ENCODE measurements around the gene EGF.
"Not testable (repeated sequence)": the region's sequence is repeated elsewhere in the genome, so short reads cannot be mapped to it uniquely, and the experiment has no call there.

The EGF gene

DNA sequence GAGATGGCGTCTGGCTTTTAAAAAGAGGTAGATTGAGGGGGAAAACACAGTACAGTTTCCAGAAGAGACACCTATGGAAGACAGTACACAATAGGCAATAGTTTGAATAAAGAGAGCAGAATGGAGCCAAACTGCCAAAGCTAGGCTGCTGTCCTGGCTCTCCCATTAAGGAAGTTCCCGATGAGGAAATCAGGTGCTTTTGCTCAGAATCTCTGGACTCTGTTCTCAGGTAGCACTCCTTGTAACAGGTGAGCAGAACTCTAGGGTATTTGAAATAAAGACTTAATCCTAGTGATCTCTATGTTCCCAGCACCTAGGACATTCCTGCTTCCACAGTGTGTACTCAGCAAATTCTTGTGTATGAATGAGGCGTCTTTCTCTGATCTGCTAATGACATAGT, 1.6 kb downstream of the EGF start:
- no peak for DNase-seq (ENCODE audit: low read depth)

DNA sequence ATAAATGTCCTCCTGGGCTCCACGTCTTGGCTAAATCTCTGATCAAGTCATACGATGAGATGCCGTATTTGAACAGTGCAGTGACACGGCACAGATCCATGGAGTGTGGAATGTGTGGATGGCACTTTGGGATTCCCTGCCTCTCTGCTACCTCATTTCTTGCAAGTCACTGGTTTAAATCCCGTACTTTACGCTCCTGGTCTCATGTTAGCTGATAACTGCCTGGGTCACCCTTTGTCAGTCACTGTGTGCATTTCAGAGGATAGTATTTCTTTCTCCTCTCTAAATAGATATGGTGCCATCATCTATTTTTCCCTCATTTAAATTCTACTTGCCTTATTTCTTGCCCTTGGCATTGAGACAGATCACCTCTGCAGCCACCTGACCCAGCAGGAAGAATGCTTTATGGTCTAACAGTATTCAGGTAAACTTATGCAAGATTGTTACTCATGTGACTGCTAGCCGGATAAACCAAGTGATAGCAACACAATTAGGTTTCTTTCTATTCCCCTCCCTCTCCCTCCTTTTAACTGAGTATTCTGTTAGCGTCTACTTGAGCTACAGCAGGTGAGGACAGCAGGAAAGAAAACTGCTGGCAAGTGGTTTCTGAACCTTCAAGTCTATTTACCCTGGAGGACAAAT, 2.8 kb downstream of the EGF start:
- DNase-seq (ENCODE audit: low read depth), result no peak

DNA sequence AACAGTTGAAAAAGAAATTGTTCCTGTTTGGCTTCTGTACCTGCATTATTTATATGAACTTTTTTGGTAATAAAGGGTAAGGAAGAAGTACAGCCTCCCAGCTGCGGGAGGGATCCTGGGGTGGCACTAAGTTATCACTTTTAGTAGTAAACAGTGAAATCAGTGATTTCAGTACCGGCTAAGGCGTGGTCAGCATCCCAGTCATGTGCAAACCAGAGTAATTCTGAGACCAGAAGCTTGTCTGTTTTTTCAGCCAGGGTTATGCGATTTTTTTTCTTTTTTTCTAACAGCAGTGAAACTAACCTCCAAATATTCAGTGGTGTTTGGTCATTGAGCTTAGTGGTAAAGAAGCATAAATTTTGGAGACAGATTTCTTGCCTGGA, 3.3 kb downstream of the EGF start:
- DNase-seq (ENCODE audit: low read depth), result no peak

DNA sequence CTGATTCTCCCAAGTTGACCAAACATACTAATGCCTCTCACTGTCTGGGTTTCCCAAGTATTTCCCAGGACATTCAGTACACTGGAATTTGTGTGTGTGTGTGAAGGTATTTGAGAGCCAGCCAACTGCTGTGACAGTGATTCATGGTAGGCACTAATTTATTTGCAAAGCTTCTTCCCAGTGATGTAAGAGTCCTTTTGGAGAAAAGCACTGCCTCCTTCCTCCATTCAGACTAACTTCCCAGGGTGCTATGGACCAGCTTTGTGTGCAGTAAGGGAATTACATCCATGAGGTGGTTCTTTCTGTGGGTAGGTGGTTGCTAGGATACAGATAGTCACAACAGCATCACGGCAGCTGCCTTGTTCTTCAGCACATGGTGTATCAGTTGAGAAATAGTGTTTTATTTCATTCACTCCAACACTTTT, 8.7 kb downstream of the EGF start:
- DNase-seq (ENCODE audit: low read depth), result no peak

DNA sequence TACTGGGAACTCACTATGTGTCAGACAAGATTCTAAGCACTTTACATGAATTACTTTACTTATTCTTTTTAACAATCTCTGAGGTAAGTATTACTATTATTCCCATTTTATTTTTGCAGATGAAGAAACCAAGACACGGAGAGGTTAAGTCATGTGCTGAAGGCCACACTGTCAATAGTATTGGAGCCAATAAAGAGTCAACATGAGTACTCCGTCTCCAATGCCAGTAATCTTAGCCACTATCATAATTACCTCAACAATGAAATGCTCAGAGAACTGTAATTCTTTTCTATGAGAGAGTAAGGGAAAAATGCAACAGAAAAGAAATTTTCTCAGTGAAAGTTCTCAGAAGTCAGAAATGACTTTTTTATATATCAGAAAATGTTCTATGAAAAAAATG, 12.7 kb downstream of the EGF start:
- no peak for DNase-seq (ENCODE audit: low read depth)

DNA sequence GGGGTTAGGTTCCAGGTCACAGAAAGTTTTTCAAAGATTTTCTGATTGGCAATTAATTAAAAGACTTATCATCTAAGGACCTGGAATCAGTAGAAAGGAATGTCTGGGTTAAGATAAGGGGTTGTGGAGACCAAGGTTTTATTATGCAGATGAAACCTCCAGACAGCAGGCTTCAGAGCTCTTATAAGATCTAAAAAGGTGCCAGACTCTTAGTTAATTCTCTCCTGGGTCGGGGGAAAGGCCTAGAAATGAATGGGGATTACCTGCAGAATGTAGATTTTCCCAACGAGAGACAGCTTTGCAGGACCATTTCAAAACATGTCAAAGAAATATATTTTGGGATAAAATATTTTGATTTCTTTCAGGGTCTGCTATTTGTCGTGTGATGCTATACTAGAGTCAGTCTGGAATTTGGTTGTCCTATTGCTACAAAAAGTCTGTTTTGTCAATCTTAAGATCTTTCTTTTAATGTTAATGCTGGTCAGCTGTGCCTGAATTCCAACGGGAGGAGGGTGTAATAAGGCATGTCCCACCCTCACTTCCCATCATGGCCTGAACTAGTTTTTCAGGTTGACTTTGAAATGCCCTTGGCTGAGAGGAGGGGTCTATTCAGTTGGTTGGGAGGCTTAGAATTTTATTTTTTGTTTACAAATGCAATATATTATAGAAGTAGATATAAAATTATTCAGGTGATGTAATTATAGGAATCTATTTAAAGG, 15.8 kb downstream of the EGF start:
- no peak for DNase-seq (ENCODE audit: low read depth)

DNA sequence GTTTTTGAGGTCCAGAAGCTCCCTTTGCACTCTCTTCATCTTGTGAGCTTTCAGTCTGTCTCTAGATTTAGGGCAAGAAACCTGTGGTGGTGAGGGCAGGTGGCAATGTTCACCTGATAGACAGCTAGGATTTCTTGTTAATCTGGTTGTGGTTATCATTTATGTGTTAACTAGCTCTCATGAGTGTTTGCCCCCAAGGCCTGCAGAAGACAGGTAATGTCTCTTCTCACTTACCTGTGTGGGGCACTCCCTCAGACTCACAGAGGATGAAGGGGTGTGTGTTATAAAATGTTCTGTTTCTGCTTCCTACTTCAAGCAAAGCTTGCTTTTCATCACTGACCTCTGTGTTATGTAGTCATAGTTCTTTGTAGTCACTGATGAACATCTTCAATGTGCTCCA, 17.8 kb downstream of the EGF start:
- DNase-seq (ENCODE audit: low read depth), result no peak

DNA sequence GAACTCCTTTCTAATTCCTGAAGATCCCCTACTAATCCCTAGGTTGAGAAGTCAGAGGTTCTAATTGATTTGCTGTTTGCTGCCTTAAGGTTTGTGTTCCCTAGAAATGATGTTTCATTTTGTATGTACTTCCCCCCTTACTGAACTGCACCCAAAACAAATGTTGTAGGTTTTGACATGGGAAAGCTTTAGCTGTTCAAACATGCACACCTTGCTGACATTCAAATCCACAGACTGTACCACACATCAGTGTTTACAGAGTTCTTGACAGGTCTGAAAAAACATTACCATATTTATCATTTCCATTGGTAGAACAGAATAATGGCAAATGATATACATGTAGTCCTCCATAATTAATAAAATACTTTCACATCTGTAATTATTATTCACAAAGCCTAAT, 18.2 kb downstream of the EGF start:
- DNase-seq (ENCODE audit: low read depth), result no peak

DNA sequence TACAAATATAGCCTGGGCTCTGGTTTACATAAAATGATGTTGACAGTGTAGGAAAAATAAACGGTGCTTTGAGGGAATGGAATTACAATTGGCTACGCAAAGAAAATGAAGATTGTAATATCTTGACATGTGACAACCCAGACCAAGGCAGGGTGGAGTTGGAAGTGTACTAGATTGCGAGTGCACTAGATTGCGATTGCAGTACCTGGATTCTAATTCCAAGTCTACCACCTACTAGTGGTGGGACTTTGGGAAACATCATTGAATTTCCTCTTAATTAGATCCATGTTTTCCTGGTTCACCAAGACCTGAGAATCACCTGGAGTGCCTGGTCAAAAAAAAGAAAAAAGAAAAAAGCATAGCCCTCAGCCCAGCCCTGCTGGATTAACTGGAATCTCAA, 18.6 kb downstream of the EGF start:
- no peak for DNase-seq (ENCODE audit: low read depth)

DNA sequence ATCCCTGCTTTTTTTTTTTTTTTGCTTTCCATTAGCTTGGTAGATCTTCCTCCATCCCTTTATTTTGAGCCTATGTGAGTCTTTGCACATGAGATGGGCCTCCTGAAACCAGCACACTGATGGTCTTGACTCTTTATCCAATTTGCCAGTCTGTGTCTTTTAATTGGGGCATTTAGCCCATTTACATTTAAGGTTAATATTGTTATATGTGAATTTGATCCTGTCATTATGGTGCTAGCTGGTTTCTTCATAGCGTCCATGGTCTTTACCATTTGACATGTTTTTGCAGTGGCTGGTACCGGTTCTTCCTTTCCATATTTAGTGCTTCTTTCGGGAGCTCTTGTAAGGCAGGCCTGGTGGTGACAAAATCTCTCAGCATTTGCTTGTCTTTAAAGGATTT, 24.7 kb downstream of the EGF start:
- not testable (repeated sequence) for DNase-seq (ENCODE audit: low read depth)

DNA sequence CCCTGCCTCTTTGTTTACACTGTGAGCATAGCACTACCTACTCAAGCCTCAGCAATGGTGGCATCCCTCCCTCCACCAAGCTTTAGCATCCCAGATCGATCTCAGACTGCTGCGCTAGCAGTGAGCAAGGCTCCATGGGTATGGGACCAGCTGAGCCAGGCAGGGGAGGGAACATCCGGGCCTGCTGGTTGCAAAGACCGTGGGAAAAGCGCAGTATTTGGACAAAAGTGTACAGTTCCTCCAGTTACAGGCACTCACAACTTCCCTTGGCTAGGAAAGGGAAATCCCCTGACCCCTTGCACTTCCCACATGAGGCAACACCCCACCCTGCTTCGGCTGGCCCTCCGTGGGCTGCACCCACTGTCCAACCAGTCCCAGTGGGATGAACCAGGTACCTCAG, 26.5 kb downstream of the EGF start:
- no peak for DNase-seq (ENCODE audit: low read depth)

DNA sequence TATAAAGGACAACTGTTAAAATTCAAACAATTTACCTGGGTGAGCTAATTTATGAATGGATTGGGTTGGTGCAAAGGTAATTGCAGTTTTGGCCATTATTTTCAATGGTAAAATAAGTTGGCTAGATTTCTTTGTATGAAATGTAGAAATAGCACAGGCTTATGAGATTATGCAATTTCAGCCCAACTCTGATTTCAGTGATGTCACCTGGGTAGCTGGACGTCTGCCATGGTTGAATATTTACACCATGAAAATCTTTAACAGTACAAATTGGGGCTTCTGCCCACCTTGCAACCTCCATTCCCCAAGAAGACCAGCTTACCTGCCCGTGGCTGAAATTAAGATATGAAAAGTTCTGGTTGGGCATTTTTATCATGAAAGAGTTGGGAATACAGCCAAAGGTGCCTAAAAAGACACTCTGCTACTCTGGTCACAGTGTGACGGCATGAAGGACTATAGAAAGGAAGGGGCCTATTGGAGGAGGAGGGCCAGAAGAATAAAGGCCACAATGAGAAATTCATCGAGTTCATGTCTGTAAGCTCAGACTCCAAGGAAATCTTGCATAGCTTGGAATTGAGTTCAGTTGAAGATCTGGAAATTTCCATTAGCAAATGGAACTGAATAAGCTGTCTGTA, 29.7 kb downstream of the EGF start:
- DNase-seq (ENCODE audit: low read depth), result no peak

DNA sequence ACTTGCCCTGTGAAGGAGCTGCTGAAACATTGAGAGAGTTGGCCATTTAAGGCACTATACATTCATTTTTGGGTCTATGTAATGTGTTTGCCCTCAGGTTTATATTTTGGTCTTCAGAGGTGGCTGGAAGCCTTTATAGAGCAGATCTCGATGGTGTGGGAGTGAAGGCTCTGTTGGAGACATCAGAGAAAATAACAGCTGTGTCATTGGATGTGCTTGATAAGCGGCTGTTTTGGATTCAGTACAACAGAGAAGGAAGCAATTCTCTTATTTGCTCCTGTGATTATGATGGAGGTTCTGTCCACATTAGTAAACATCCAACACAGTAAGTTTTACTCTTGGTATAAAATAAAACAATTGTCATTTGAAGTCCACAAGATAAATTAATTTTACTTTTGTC, 31.1 kb downstream of the EGF start:
- DNase-seq (ENCODE audit: low read depth), result no peak

DNA sequence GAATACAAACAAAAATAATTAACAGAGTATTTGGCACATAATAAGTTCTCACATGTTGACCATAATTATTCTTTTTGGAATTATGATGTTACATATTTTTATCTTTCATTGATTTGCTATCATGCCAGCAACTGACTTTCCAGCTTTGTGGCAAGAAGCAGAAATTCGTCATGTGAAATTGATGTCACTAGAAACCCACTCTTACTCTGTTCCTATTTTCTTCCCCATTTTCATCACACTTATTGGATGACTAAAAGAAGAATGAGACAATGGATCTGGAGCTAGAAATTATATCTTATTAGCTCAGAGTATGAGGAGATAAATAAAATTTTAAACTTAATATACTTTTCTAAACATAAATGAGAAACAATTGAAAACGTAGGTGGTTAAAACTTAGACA, 31.9 kb downstream of the EGF start:
- no peak for DNase-seq (ENCODE audit: low read depth)

DNA sequence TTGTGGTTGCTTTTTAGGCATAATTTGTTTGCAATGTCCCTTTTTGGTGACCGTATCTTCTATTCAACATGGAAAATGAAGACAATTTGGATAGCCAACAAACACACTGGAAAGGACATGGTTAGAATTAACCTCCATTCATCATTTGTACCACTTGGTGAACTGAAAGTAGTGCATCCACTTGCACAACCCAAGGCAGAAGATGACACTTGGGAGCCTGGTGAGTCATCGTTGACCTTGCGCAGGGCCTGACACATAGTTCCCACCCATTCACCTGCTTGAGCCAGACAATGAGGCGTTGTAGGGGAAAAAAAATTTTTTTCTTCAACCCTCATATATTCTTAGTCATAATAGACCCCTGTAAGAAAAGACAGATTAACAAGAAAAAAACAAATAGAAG, 32.4 kb downstream of the EGF start:
- DNase-seq (ENCODE audit: low read depth), result peak; percentile 4

DNA sequence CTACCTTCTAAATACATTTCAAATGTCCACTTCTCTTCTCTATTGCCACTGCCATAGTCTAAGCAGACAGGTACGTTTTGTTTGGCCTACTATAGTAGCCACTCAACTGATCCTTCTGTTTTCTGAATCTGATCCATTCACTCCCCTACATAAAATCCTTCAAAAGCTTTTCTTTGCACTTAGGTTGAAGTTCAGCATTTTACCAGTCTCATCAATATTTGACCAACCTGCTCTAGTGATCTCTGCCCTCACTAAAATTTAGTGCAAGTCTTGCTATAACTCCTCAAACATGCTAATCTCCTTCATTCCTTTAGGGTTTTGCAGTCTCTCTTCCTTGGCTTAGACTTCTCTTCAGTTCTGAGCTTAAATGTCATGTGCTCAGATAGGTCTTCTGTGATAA, 33.4 kb downstream of the EGF start:
- no peak for DNase-seq (ENCODE audit: low read depth)

DNA sequence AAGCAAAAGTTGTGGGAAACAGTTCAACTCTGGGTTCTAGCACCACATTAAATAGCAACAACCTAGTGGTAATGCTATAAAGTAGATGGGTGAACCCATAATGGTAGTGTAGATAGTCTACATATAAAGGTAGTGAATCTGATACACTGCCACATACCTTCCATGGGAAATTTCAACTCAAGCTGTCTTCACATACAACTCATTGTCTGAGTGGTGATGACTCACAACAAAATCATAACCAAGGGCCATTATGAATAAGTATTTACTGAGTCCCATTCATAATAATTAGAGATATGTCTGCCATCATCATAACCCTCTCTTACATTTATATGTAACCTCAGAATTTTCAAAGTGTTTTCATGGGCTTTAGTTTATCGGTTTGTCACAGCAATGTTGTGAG, 34.8 kb downstream of the EGF start:
- no peak for DNase-seq (ENCODE audit: low read depth)

DNA sequence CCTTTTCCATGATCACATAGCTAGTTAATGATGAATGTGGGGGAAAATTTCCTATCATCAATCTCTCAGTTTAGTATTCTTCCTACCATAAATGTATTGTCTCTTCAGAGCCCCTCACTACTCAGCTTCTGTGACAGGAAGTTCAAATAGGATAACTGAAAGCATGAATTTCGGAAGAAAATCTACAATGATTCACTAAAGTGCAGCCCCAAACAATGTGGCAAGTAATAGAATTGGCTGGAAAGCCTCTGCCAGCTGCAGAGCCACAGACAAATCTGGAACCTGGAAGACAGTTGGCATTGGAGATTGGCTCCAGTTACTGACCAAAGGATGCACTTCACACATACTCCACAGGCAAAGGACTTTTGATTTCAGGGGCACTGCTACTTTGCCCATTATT, 35.2 kb downstream of the EGF start:
- DNase-seq (ENCODE audit: low read depth), result no peak

DNA sequence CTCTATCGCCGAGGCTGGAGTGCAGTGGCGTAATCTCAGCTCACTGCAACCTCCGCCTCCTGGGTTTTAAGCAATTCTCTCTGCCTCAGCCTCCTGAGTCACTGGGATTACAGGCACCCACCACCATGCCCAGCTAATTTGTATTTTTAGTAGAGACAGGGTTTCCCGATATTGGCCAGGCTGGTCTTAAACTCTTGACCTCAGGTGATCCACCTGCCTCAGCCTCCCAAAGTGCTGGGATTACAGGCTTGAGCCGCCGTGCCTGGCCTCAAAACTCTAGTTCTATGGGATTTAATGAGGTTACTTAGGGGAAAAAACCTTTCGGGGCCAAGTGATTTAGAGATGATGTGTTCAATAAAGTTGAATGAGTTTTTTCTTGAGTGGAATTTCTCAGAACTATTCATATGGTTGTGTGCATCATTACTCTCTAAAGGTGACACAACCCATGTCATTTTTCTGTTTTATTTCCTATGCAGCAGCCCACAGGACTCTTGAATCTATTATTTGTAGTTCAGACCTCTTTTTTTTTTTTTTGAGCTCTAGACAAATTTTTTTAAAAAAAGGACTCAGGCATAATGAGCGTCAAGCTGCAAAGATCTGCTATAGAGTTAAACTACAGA, 36.5 kb downstream of the EGF start:
- not testable (repeated sequence) for DNase-seq (ENCODE audit: low read depth)

DNA sequence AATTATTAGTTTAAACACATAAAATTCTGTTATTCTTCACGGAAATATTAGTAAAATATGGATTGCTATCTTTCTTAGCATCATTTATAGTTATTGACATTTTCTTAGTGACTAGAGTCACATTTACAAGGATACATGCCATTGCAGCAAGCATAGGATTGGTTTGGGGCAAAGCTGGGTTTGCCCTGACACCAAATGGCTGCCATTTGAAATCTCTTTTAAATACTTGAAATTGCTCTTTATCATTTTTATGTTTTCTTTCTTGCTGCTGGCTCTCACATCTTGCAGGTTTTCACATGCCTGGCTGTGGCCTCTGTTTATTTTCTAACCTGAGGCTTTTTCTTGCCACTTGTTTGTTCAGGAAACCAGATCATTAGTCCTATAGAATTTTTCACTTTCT, 39.9 kb downstream of the EGF start:
- DNase-seq (ENCODE audit: low read depth), result no peak

DNA sequence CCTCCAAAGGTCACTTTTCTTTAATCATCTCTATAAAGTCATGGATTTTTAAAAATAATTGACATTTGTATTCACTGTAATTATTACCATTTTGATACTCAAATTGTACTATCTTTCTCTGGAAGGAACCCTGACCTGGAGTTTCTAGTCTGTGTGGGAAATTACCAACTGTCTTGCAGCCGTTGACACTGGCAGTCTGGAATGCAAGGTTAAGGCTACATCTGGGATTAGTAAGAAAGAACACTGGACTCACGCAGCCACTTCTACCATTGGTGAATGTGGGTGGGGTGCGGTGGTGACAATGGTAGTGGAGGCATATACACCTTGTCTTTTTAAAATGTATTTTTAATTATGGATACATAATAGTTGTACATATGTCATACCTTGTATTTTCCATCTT, 40.9 kb downstream of the EGF start:
- DNase-seq (ENCODE audit: low read depth), result no peak

DNA sequence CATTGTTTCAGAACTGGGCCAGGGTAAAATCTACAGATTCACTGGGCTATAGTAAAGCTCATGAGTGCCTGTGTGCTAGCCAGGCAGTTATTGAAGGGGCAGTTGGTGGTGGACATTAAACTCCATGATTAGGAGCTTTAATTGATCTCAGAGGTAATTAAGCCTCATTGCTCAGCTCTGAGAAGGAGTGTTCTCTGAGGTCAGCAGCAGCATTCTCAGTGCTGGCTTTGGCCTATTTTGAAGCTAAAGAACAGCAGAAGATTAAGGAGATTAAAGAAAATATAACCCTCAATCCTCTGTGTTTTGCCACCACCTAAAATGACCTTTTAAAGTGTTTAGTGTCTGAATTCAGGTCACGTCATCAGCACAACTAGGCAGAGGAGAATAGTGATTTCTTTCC, 42.5 kb downstream of the EGF start:
- DNase-seq (ENCODE audit: low read depth), result no peak

DNA sequence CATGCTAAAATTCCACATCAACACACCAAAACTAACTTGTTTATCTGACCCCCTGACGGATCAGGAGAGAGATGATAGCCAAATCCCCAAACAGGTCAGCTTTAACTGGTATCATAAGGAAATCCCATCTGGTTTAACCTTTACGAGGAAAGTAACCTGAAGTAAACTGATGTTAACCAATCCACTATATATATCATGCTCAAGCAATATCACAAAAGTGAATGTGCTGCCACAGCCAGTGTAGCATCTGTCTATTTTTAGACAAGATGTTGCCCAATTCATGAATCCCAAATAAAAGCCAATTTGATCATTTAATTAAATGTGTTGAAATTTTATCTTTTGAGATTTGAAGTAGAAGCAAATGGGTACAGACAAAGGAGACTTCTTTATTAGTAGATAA, 44.5 kb downstream of the EGF start:
- no peak for DNase-seq (ENCODE audit: low read depth)

All from activated gamma-delta T cell treated with anti-CD3 and anti-CD28 coated beads, Interleukin-2, amount 50 U/mL, for 16 hours (primary cell).